Measurements from ENCODE around the gene TRMT112. TPM values are rescaled to one million over a fixed set of nuclear protein-coding genes. Genes with fewer than 3 reads are reported as not detected.

The TRMT112 gene
- polyA plus RNA-seq, 1 donor from 2014 or later, result 335 TPM

DNA sequence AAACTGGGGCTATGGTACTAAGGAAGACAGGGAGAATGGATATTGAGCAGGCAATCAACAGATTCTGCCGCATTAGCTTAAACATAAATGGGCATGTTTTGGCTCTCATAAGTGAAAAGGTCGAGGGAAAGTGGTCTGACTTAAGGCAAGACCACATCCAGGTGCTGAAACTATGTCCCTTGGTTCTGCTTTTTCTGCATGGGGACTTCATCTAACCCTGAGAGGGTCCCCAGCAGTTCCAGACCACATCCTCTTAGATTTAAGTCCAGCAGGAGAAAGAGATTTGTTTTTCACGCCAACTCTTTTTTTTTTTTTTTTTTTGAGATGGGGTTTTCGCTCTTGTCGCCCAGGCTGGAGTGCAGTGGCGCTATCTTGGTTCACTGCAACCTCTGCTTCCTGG is 47.1 kb upstream of the TRMT112 start:
- no peak overlapping the region for H3K4me3 ChIP-seq (ENCODE audit: low read length)
- no peak overlapping the region for H3K4me2 ChIP-seq (ENCODE audit: low read length)
- TF ChIP-seq EZH2 (IDR thresholded peaks at IDR 0.05; ENCODE audit: borderline replicate concordance, insufficient read depth, low read length, poor library complexity, severe bottlenecking) (no peak), SMC3 (conservative IDR thresholded peaks at IDR 0.05; ENCODE audit: poor library complexity) (no peak), POLR2AphosphoS5 (IDR thresholded peaks at IDR 0.05) (no peak)
- TF ChIP-seq, protein P1, sequence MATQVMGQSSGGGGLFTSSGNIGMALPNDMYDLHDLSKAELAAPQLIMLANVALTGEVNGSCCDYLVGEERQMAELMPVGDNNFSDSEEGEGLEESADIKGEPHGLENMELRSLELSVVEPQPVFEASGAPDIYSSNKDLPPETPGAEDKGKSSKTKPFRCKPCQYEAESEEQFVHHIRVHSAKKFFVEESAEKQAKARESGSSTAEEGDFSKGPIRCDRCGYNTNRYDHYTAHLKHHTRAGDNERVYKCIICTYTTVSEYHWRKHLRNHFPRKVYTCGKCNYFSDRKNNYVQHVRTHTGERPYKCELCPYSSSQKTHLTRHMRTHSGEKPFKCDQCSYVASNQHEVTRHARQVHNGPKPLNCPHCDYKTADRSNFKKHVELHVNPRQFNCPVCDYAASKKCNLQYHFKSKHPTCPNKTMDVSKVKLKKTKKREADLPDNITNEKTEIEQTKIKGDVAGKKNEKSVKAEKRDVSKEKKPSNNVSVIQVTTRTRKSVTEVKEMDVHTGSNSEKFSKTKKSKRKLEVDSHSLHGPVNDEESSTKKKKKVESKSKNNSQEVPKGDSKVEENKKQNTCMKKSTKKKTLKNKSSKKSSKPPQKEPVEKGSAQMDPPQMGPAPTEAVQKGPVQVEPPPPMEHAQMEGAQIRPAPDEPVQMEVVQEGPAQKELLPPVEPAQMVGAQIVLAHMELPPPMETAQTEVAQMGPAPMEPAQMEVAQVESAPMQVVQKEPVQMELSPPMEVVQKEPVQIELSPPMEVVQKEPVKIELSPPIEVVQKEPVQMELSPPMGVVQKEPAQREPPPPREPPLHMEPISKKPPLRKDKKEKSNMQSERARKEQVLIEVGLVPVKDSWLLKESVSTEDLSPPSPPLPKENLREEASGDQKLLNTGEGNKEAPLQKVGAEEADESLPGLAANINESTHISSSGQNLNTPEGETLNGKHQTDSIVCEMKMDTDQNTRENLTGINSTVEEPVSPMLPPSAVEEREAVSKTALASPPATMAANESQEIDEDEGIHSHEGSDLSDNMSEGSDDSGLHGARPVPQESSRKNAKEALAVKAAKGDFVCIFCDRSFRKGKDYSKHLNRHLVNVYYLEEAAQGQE (IDR thresholded peaks at IDR 0.05; ENCODE audit: borderline replicate concordance), result no peak
- TF ChIP-seq, protein P2, sequence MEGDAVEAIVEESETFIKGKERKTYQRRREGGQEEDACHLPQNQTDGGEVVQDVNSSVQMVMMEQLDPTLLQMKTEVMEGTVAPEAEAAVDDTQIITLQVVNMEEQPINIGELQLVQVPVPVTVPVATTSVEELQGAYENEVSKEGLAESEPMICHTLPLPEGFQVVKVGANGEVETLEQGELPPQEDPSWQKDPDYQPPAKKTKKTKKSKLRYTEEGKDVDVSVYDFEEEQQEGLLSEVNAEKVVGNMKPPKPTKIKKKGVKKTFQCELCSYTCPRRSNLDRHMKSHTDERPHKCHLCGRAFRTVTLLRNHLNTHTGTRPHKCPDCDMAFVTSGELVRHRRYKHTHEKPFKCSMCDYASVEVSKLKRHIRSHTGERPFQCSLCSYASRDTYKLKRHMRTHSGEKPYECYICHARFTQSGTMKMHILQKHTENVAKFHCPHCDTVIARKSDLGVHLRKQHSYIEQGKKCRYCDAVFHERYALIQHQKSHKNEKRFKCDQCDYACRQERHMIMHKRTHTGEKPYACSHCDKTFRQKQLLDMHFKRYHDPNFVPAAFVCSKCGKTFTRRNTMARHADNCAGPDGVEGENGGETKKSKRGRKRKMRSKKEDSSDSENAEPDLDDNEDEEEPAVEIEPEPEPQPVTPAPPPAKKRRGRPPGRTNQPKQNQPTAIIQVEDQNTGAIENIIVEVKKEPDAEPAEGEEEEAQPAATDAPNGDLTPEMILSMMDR (IDR thresholded peaks at IDR 0.05; ENCODE audit: poor library complexity, severe bottlenecking), result no peak
- H2AFZ ChIP-seq (ENCODE audit: low read depth, low read length), result no peak overlapping the region
- no peaks in the 10 kb centered on the region for H4K20me1 ChIP-seq (ENCODE audit: insufficient read depth)
- no peaks in the 10 kb centered on the region for H3K9me3 ChIP-seq (ENCODE audit: low read length)
- H3K9me2 ChIP-seq (ENCODE audit: insufficient read depth, low read length), result no peaks in the 10 kb centered on the region
- no peaks in the 10 kb centered on the region for H3F3A ChIP-seq (ENCODE audit: insufficient read depth, low read length, poor library complexity, severe bottlenecking)
- no peak overlapping the region for H3K27ac ChIP-seq (ENCODE audit: low read length)
- no peaks in the 10 kb centered on the region for H3K27me3 ChIP-seq (ENCODE audit: insufficient read depth, low read depth, low read length)
- H3K79me2 ChIP-seq (replicated peaks; ENCODE audit: insufficient read depth, low read length), result no peaks in the 10 kb centered on the region
- no peaks in the 10 kb centered on the region for H3K36me3 ChIP-seq (ENCODE audit: insufficient read depth, low read length)
- H3K9ac ChIP-seq (ENCODE audit: low read length), result no peak overlapping the region

- no peak overlapping the region for H3K4me3 ChIP-seq (ENCODE audit: low read length)
- no peaks in the 10 kb centered on the region for H3K27me3 ChIP-seq (ENCODE audit: insufficient read depth, low read depth, low read length)
- H3K9ac ChIP-seq (ENCODE audit: low read length), result no peak overlapping the region
- no peaks in the 10 kb centered on the region for H4K20me1 ChIP-seq (ENCODE audit: insufficient read depth)
- H3K79me2 ChIP-seq (replicated peaks; ENCODE audit: insufficient read depth, low read length), result no peaks in the 10 kb centered on the region
- no peak overlapping the region for H3K4me2 ChIP-seq (ENCODE audit: low read length)
- no peak for TF ChIP-seq RAD21 (conservative IDR thresholded peaks at IDR 0.05)
- no peak for TF ChIP-seq POLR2AphosphoS5 (IDR thresholded peaks at IDR 0.05)
- no peak for TF ChIP-seq EP300 (conservative IDR thresholded peaks at IDR 0.05; ENCODE audit: poor library complexity, severe bottlenecking)
- no peak for TF ChIP-seq EZH2 (IDR thresholded peaks at IDR 0.05; ENCODE audit: borderline replicate concordance, insufficient read depth, low read length, poor library complexity, severe bottlenecking)
- TF ChIP-seq, protein P1 (IDR thresholded peaks at IDR 0.05; ENCODE audit: borderline replicate concordance), result no peak
- no peak for TF ChIP-seq MXI1 (conservative IDR thresholded peaks at IDR 0.05; ENCODE audit: poor library complexity, severe bottlenecking)
- no peak for TF ChIP-seq SMC3 (conservative IDR thresholded peaks at IDR 0.05; ENCODE audit: poor library complexity)
- TF ChIP-seq, protein P2 (IDR thresholded peaks at IDR 0.05; ENCODE audit: poor library complexity, severe bottlenecking), result no peak
- no peak for TF ChIP-seq TAF1 (IDR thresholded peaks at IDR 0.05; ENCODE audit: low read depth)
- no peaks in the 10 kb centered on the region for H3F3A ChIP-seq (ENCODE audit: insufficient read depth, low read length, poor library complexity, severe bottlenecking)
- no peaks in the 10 kb centered on the region for H3K36me3 ChIP-seq (ENCODE audit: insufficient read depth, low read length)
- H2AFZ ChIP-seq (ENCODE audit: low read depth, low read length), result no peak overlapping the region
- no peaks in the 10 kb centered on the region for H3K9me2 ChIP-seq (ENCODE audit: insufficient read depth, low read length)
- H3K9me3 ChIP-seq (ENCODE audit: low read length), result no peaks in the 10 kb centered on the region
- H3K27ac ChIP-seq (ENCODE audit: low read length), result no peak overlapping the region
These were observed 45.0 kb upstream of the TRMT112 start for GRCh38 chr11:64362339-64362738.
